ENCODE measurements around the gene IPO13. TPM values are rescaled to one million over a fixed set of nuclear protein-coding genes. Genes with fewer than 3 reads are reported as not detected.

Gene IPO13
- total RNA-seq, 2 experiments from 2014 or later = 24.1 to 24.4 TPM

GRCh38 chr1:43983253-43983899 is 36.6 kb downstream of the IPO13 start:
- POLR2A ChIA-PET = no interaction called here

GRCh38 chr1:43984855-43985254 is 38.1 kb downstream of the IPO13 start:
- H3K4me1 Mint-ChIP-seq = peaks cover 7% of the 10 kb centered on the region
- ATAC-seq (ENCODE audit: low read depth) (no peak), DNase-seq (no peak)
- no peaks in the 10 kb centered on the region for H3K27me3 Mint-ChIP-seq
- POLR2A ChIA-PET = no interaction called here
- no peaks in the 10 kb centered on the region for H3K9me3 Mint-ChIP-seq
- H3K36me3 Mint-ChIP-seq = peaks cover 4% of the 10 kb centered on the region
- H3K27ac Mint-ChIP-seq = no peak overlapping the region
- no peak overlapping the region for H3K4me3 Mint-ChIP-seq

More at GRCh38 chr1:43983253-43983899, 36.6 kb downstream of the IPO13 start:
- H3K36me3 Mint-ChIP-seq = peaks cover 7% of the 10 kb centered on the region
- no peak for DNase-seq
- H3K4me3 Mint-ChIP-seq = no peak overlapping the region
- H3K27me3 Mint-ChIP-seq = no peaks in the 10 kb centered on the region
- H3K9me3 Mint-ChIP-seq = no peaks in the 10 kb centered on the region
- peak overlapping the region; percentile 26 for H3K27ac Mint-ChIP-seq
- H3K4me1 Mint-ChIP-seq = peaks cover 11% of the 10 kb centered on the region
- ATAC-seq (ENCODE audit: low read depth) = no peak

- peaks cover 4% of the 10 kb centered on the region for H3K36me3 Mint-ChIP-seq
- POLR2A ChIA-PET = no interaction called here
- H3K4me3 Mint-ChIP-seq = no peak overlapping the region
- no peaks in the 10 kb centered on the region for H3K27me3 Mint-ChIP-seq
- DNase-seq (no peak), ATAC-seq (ENCODE audit: low read depth) (no peak)
- no peaks in the 10 kb centered on the region for H3K9me3 Mint-ChIP-seq
- H3K4me1 Mint-ChIP-seq = peaks cover 1% of the 10 kb centered on the region
- H3K27ac Mint-ChIP-seq = no peak overlapping the region
Observed at GRCh38 chr1:43985984-43986595, 39.3 kb downstream of the IPO13 start.

GRCh38 chr1:43986712-43987111 is 40.0 kb downstream of the IPO13 start:
- peaks cover 2% of the 10 kb centered on the region for H3K4me1 Mint-ChIP-seq
- H3K9me3 Mint-ChIP-seq = no peaks in the 10 kb centered on the region
- H3K4me3 Mint-ChIP-seq = no peak overlapping the region
- DNase-seq (no peak), ATAC-seq (ENCODE audit: low read depth) (no peak)
- H3K27ac Mint-ChIP-seq = no peak overlapping the region
- H3K27me3 Mint-ChIP-seq = no peaks in the 10 kb centered on the region
- peaks cover 4% of the 10 kb centered on the region for H3K36me3 Mint-ChIP-seq
- POLR2A ChIA-PET = no interaction called here

GRCh38 chr1:43987159-43987902 is 40.6 kb downstream of the IPO13 start:
- H3K27me3 Mint-ChIP-seq = no peaks in the 10 kb centered on the region
- no peaks in the 10 kb centered on the region for H3K9me3 Mint-ChIP-seq
- no peak overlapping the region for H3K4me3 Mint-ChIP-seq
- H3K4me1 Mint-ChIP-seq = peaks cover 6% of the 10 kb centered on the region
- H3K36me3 Mint-ChIP-seq = peaks cover 4% of the 10 kb centered on the region
- DNase-seq = no peak
- POLR2A ChIA-PET = no interaction called here
- H3K27ac Mint-ChIP-seq = no peak overlapping the region
- ATAC-seq (ENCODE audit: low read depth) = no peak

GRCh38 chr1:43990271-43991199 is 43.8 kb downstream of the IPO13 start:
- POLR2A ChIA-PET = interaction anchor here (0.9 to 3.5 kb wide), 2 partner anchors 15 to 18 kb away, joined by 3 to 13 read pairs; partner anchors contain the start of gene ATP6V0B
- H3K4me3 Mint-ChIP-seq = peak overlapping the region; percentile 91
- no peaks in the 10 kb centered on the region for H3K27me3 Mint-ChIP-seq
- no peaks in the 10 kb centered on the region for H3K9me3 Mint-ChIP-seq
- no peak overlapping the region for H3K27ac Mint-ChIP-seq
- H3K36me3 Mint-ChIP-seq = peaks cover 2% of the 10 kb centered on the region
- peaks cover 13% of the 10 kb centered on the region for H3K4me1 Mint-ChIP-seq
- ATAC-seq (ENCODE audit: low read depth) (no peak), DNase-seq (no peak)

- no peak for DNase-seq
- Mint-ChIP-seq H3K9me3 (no peaks in the 10 kb centered on the region), H3K4me1 (peaks cover 13% of the 10 kb centered on the region), H3K27ac (no peak overlapping the region), H3K36me3 (no peaks in the 10 kb centered on the region), H3K4me3 (peak overlapping the region; percentile 91), H3K27me3 (no peaks in the 10 kb centered on the region)
- POLR2A ChIA-PET = interaction anchor here (3.5 kb wide), 1 partner anchor 16 kb away, joined by 13 read pairs; the partner anchor contains the start of gene ATP6V0B
- ATAC-seq (ENCODE audit: low read depth) = no peak
Observed at GRCh38 chr1:43991200-43991475, 44.4 kb downstream of the IPO13 start.

- Mint-ChIP-seq H3K27me3 (no peaks in the 10 kb centered on the region), H3K4me1 (peaks cover 13% of the 10 kb centered on the region), H3K36me3 (no peaks in the 10 kb centered on the region), H3K4me3 (peak within 1 kb of the TSS; percentile 91), H3K27ac (peak within 1 kb of the TSS; percentile 63), H3K9me3 (no peaks in the 10 kb centered on the region)
- DNase-seq (peak; percentile 82), ATAC-seq (ENCODE audit: low read depth) (peak; percentile 76)
- POLR2A ChIA-PET = interaction anchor here (3.5 kb wide), 1 partner anchor 16 kb away, joined by 13 read pairs; the partner anchor contains the start of gene ATP6V0B
Observed at GRCh38 chr1:43991476-43992231, 44.9 kb downstream of the IPO13 start, which contains the start of gene CCDC24. TSS of gene CCDC24 (plus strand) at chr1:43991599. CDS start at chr1:43991879, 280 bp downstream.

GRCh38 chr1:43992232-43992995 is 45.7 kb downstream of the IPO13 start:
- Mint-ChIP-seq H3K4me3 (peak overlapping the region; percentile 91), H3K4me1 (peaks cover 13% of the 10 kb centered on the region), H3K9me3 (no peaks in the 10 kb centered on the region), H3K27ac (no peak overlapping the region), H3K36me3 (no peaks in the 10 kb centered on the region), H3K27me3 (no peaks in the 10 kb centered on the region)
- DNase-seq (no peak), ATAC-seq (ENCODE audit: low read depth) (no peak)
- POLR2A ChIA-PET = interaction anchor here (3.5 kb wide), 1 partner anchor 17 kb away, joined by 13 read pairs; the partner anchor contains the start of gene ATP6V0B

- Mint-ChIP-seq H3K4me1 (peaks cover 13% of the 10 kb centered on the region), H3K4me3 (no peak overlapping the region), H3K36me3 (no peaks in the 10 kb centered on the region), H3K27me3 (no peaks in the 10 kb centered on the region), H3K9me3 (no peaks in the 10 kb centered on the region), H3K27ac (no peak overlapping the region)
- no peak for ATAC-seq (ENCODE audit: low read depth)
- no peak for DNase-seq
- POLR2A ChIA-PET = no interaction called here
Observed at GRCh38 chr1:43993206-43993914, 46.6 kb downstream of the IPO13 start.

- Mint-ChIP-seq H3K4me1 (peaks cover 16% of the 10 kb centered on the region), H3K4me3 (no peak overlapping the region), H3K36me3 (no peaks in the 10 kb centered on the region), H3K27ac (no peak overlapping the region), H3K9me3 (no peaks in the 10 kb centered on the region), H3K27me3 (no peaks in the 10 kb centered on the region)
- ATAC-seq (ENCODE audit: low read depth) = no peak
- DNase-seq = no peak
- POLR2A ChIA-PET = no interaction called here
Observed at GRCh38 chr1:43994071-43994470, 47.3 kb downstream of the IPO13 start.
